ENCODE data around the gene SH2B3. TPM values are rescaled to one million over a fixed set of nuclear protein-coding genes. Genes with fewer than 3 reads are reported as not detected.

SH2B3 gene
- total and polyA plus RNA-seq, 9 of the 15 experiments (the other 6 are each of a cell fraction or from before 2014, with no cell fraction given): 10.8 to 75.3 (median 37.4) TPM

DNA sequence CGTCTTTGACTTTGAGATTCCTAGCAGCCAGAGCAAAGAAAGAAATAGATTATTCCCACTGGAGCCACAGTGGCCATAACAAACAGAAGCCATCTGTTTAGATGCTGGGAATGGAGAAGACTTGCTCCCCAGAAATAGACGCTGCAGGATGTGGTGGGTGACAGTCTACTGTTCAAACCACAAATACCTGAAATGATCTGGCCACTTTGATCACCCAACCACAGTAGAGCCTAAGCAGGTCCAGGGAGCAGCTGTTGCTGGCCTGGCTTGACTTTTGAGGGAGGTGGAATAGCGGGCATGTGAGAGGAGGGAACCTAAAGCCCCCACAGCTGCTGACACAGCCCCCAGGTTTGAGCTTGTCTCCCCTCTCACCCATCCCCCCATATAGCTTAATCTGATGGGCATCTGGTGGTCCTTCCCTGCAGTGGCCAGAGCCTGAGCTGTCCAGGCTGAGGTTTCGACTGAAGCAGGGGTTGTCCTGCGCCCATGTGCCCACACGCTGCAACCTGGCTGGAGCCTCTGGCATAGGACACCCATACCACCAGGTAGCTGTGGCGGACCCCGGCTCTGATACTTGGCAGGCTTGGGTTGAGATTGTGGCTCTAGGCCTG lies 38.7 kb downstream of the SH2B3 start (continued):
- TF ChIP-seq POLR2AphosphoS5 (IDR thresholded peaks at IDR 0.05; ENCODE audit: control insufficient read depth, insufficient read depth, low read depth, low read length) (0 out of 2 replicates have a peak, but pooled peaks have one; percentile 11), MAFK (IDR thresholded peaks at IDR 0.05; ENCODE audit: low read length) (no peak), ZNF143 (CRISPR knock-in tag; IDR thresholded peaks at IDR 0.05) (no peak), POLR2B (IDR thresholded peaks at IDR 0.05; ENCODE audit: low read depth, partially characterized antibody) (peak; percentile 10), NFXL1 (CRISPR knock-in tag; IDR thresholded peaks at IDR 0.05) (no peak), SOX6 (IDR thresholded peaks at IDR 0.05) (no peak), FOXM1 (IDR thresholded peaks at IDR 0.05; ENCODE audit: low read depth) (no peak), FOXM1 (CRISPR knock-in tag; IDR thresholded peaks at IDR 0.05; ENCODE audit: low read depth) (no peak), HNRNPUL1 (IDR thresholded peaks at IDR 0.05; ENCODE audit: low read length) (no peak), NCOA4 (IDR thresholded peaks at IDR 0.05; ENCODE audit: partially characterized antibody) (no peak), THRAP3 (IDR thresholded peaks at IDR 0.05; ENCODE audit: borderline replicate concordance) (no peak), POLR2G (IDR thresholded peaks at IDR 0.05; ENCODE audit: low read depth, low read length) (peak; percentile 80), RBM22 (IDR thresholded peaks at IDR 0.05; ENCODE audit: low read depth, low read length, poor library complexity, severe bottlenecking) (peak; percentile 99), HMGN3 (IDR thresholded peaks at IDR 0.05; ENCODE audit: borderline replicate concordance, extremely low read depth, insufficient read length, low read depth, low read length) (no peak)
- TF ChIP-seq, protein P1, sequence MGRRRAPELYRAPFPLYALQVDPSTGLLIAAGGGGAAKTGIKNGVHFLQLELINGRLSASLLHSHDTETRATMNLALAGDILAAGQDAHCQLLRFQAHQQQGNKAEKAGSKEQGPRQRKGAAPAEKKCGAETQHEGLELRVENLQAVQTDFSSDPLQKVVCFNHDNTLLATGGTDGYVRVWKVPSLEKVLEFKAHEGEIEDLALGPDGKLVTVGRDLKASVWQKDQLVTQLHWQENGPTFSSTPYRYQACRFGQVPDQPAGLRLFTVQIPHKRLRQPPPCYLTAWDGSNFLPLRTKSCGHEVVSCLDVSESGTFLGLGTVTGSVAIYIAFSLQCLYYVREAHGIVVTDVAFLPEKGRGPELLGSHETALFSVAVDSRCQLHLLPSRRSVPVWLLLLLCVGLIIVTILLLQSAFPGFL (CRISPR knock-in tag; IDR thresholded peaks at IDR 0.05): no peak
